RWPE2 (cell line): ENCODE data around the gene TUBB3.
A peak's percentile ranks its signal among the peaks of the same experiment; 100 is the strongest.

Source experiments
- ATAC-seq: fragments of 200-7000 bp; cut with Tn5 transposase; 3 replicates; pipeline ENCODE4 v1.9.1; 2021; ENCODE audit warnings: low read depth
- DNase-seq: peaks from one replicate; pipeline ENCODE4 v3.0.0-alpha.2; 2020; ENCODE audit warnings: low spot score
- H3K27ac ChIP-seq: fragments of 450-650 bp; 2 replicates; pipeline ENCODE4 v1.5.1; 2017; ENCODE audit warnings: mild to moderate bottlenecking; ENCODE audit not compliant: poor library complexity, severe bottlenecking
- H3K27me3 ChIP-seq: fragments of 250-450 bp; sonication (Bioruptor Pico); 2 replicates; pipeline ENCODE4 v1.5.1; 2021; ENCODE audit warnings: mild to moderate bottlenecking, moderate library complexity; ENCODE audit not compliant: insufficient read depth, poor library complexity, severe bottlenecking
- H3K36me3 ChIP-seq: fragments of 250-450 bp; sonication (Bioruptor Pico); 2 replicates; pipeline ENCODE4 v1.5.1; 2020; ENCODE audit warnings: low read depth, mild to moderate bottlenecking, moderate library complexity
- H3K4me1 ChIP-seq: fragments of 250-450 bp; sonication (Bioruptor Pico); 2 replicates; pipeline ENCODE4 v1.5.1; 2021; ENCODE audit warnings: mild to moderate bottlenecking, moderate library complexity; ENCODE audit not compliant: insufficient read depth, poor library complexity, severe bottlenecking
- H3K4me3 ChIP-seq: fragments of 250-450 bp; sonication (Bioruptor Pico); 2 replicates; pipeline ENCODE4 v1.5.1; 2021; ENCODE audit warnings: mild to moderate bottlenecking, moderate library complexity; ENCODE audit not compliant: severe bottlenecking
- H3K9me3 ChIP-seq: fragments of 250-450 bp; sonication (Bioruptor Pico); 2 replicates; pipeline ENCODE4 v1.5.1; 2021; ENCODE audit warnings: mild to moderate bottlenecking, moderate library complexity; ENCODE audit not compliant: severe bottlenecking
- TF ChIP-seq, protein P1 (sequence below): fragments of 450-650 bp; IDR thresholded peaks from one replicate; pipeline ENCODE4 v1.5.1; 2017; ENCODE audit warnings: mild to moderate bottlenecking, moderate library complexity; ENCODE audit not compliant: poor library complexity, severe bottlenecking

TUBB3 gene

DNA sequence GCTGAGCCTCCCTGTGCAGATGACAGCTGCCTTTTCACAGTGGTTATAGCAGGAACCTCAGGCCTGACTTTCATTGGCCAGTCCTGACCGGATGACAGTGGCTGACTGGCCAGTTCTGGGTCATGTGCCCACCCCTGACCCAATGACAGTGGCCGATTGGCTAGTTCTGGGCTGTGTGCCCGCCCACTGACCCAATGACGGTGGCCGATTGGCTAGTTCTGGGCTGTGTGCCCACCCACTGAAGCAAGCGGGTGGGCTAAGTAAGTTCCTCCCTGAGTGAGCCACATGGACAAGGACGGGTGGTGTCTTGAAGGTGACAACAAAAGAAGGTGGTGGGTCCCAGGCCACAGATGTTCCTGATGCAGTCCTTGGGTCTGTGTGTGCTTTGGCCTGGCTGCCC, 34.9 kb downstream of the TUBB3 start:
- no peaks in the 10 kb centered on the region for H3K4me1 ChIP-seq
- peaks cover 40% of the 10 kb centered on the region for H3K36me3 ChIP-seq
- H3K27me3 ChIP-seq, result no peaks in the 10 kb centered on the region
- ATAC-seq (peak; percentile 68; the same call in 2 of the 3 replicates), DNase-seq (no peak)
- H3K9me3 ChIP-seq, result no peaks in the 10 kb centered on the region
- H3K4me3 ChIP-seq, result no peak overlapping the region
- no peak overlapping the region for H3K27ac ChIP-seq
- TF ChIP-seq, protein P1, sequence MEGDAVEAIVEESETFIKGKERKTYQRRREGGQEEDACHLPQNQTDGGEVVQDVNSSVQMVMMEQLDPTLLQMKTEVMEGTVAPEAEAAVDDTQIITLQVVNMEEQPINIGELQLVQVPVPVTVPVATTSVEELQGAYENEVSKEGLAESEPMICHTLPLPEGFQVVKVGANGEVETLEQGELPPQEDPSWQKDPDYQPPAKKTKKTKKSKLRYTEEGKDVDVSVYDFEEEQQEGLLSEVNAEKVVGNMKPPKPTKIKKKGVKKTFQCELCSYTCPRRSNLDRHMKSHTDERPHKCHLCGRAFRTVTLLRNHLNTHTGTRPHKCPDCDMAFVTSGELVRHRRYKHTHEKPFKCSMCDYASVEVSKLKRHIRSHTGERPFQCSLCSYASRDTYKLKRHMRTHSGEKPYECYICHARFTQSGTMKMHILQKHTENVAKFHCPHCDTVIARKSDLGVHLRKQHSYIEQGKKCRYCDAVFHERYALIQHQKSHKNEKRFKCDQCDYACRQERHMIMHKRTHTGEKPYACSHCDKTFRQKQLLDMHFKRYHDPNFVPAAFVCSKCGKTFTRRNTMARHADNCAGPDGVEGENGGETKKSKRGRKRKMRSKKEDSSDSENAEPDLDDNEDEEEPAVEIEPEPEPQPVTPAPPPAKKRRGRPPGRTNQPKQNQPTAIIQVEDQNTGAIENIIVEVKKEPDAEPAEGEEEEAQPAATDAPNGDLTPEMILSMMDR, result no peak

DNA sequence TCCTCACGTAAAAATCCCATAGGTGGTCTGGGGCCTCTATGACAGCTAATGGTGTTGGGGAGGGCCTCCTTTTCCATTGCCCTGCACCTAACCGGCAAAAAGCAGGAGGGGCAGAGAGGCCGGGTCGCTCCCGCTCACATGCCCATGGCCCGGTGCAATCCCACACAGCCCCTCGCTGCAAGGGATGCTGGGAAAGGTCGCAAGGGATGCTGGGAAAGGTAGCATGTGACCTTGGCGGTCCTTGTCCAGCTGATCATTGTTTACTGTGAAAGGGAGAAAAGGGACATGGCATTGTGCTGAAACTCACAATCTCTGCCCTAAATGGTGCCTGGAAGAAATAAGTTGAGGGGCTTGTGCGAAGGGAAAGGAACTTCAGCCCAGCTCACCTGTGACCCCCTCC, 35.5 kb downstream of the TUBB3 start:
- no peaks in the 10 kb centered on the region for H3K9me3 ChIP-seq
- no peaks in the 10 kb centered on the region for H3K27me3 ChIP-seq
- TF ChIP-seq, protein P1, result no peak
- DNase-seq, result no peak
- H3K36me3 ChIP-seq, result peaks cover 40% of the 10 kb centered on the region
- no peak overlapping the region for H3K4me3 ChIP-seq
- no peak for ATAC-seq
- H3K4me1 ChIP-seq, result no peaks in the 10 kb centered on the region
- H3K27ac ChIP-seq, result no peak overlapping the region

DNA sequence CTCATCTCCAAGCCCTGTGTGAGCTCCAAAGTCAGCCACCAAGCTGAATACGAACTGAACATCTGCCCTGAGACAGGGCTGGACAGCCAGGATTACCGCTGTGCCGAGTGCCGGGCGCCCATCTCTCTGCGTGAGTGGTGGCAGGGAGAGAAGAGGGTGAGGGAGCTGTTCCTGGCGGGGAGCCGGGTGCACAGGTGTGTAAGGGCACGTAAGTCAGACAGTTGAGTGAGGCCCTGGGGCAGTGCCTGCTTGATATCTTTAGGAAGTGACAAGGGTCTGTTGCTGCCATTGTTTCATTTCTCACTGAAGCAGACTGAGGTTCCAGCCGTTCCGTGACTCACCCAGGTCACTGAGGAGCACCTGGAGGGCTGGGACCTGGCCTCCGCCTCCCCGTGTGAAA, 37.8 kb downstream of the TUBB3 start:
- ATAC-seq (no peak), DNase-seq (no peak)
- Histone ChIP-seq H3K27me3 (no peaks in the 10 kb centered on the region), H3K27ac (no peak overlapping the region), H3K9me3 (no peaks in the 10 kb centered on the region), H3K4me1 (no peaks in the 10 kb centered on the region), H3K4me3 (no peak overlapping the region), H3K36me3 (peaks cover 33% of the 10 kb centered on the region)
- TF ChIP-seq, protein P1, result no peak

DNA sequence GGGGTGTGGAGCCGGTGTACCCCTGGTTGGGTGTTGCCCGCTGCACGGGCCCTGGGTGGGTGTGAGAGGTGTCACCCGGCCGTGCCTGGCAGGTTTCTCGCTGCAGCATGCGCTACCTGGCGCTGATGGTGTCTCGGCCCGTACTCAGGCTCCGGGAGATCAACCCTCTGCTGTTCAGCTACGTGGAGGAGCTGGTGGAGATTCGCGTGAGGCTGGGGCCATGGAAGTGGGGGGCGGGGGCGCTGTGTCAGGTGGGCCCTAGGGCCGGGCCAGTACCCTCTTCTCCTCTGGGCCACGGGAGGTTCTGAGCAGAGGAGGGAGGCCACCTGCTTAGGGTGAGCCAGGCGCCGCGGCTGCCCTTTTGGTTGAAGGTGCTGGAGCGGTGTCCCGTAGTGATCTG, 38.8 kb downstream of the TUBB3 start:
- DNase-seq, result no peak
- no peak overlapping the region for H3K4me3 ChIP-seq
- no peak for ATAC-seq
- TF ChIP-seq, protein P1, result no peak
- no peaks in the 10 kb centered on the region for H3K4me1 ChIP-seq
- H3K9me3 ChIP-seq, result no peaks in the 10 kb centered on the region
- peaks cover 27% of the 10 kb centered on the region for H3K36me3 ChIP-seq
- no peak overlapping the region for H3K27ac ChIP-seq
- no peaks in the 10 kb centered on the region for H3K27me3 ChIP-seq

DNA sequence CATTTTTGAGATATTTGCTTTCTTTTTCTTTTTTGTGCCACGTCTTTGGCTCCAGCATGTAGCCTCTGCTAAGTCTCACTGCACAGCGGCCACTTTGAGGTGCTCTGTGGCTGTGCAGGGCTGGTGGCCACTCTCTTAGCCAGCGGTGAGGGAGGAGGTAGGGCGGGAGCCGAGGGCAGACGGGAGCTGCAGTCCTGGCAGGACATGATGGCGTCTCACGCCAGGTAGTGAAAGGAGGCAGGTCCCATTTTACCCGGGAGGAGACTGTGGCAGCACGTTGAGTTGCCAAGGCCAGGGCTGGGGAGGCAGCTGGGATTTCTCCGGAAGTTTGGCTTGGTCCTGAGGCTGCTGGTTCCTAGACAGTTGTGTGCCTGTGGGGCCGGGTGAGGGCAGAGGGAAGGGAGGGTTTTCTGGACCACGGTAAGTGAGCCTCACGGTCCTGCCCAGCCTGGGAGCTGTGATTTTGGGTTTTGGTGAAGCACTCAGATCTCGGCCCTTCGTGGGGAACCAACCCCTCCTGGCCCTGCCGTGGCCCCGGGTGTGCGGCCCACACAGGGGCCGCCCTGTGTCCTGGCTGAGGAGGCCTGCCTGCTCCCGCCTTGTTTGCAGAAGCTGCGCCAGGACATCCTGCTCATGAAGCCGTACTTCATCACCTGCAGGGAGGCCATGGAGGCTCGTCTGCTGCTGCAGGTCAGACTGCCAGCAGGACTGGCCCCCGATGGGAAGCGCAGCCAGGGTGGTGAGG, 39.8 kb downstream of the TUBB3 start:
- TF ChIP-seq, protein P1, result no peak
- Histone ChIP-seq H3K4me3 (no peak overlapping the region), H3K27ac (no peak overlapping the region), H3K27me3 (no peaks in the 10 kb centered on the region), H3K36me3 (peaks cover 18% of the 10 kb centered on the region), H3K9me3 (no peaks in the 10 kb centered on the region), H3K4me1 (no peaks in the 10 kb centered on the region)
- ATAC-seq (peak; percentile 5; the same call in 2 of the 3 replicates), DNase-seq (no peak)
